MV-4-11 (cell line): Measurements from ENCODE around the gene ARHGEF26.
A peak's percentile ranks its signal among the peaks of the same experiment; 100 is the strongest.

Source experiments
- DNase-seq: peaks from one replicate; lab custom pipeline; 2025; lab: John Stamatoyannopoulos, UW

The ARHGEF26 gene

DNA sequence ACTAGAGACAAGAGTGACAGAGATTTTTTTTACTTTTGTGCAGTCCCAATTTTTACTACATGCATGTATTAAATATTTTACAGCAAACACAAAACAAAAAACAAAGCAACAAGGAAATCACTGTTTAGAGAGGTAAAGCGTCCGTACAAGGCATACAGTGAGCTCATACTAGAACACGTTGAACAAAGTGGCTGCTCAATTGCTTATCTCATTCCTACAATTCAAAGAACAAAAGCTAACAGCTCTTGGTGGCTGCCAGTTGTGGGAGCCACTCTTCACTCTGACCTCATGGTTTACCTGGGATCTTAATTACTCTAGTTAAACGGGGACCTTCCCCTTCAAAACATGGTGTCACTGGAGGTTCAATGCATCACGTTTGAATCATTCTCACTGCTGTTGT is 7.6 kb upstream of the ARHGEF26 start:
- DNase-seq, result no peak

DNA sequence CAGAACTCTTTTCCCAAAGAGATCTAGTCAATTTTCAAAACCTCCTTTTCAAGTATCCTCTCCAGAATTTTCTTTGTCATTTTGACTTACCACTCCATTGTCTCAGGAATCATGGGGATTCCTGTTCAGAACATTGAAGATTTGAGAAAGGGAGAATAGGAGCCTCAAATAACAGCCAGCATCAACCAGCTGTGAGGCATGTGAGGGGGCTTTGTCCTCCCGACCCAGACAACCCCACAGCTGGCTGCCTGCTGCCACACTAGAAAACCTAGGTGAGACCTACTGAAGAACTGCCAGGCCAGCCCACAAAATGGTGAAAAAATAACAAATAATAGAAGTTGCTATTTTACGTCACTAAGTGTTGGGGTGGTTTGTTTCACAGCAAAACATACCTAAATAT is 5.9 kb upstream of the ARHGEF26 start:
- DNase-seq, result no peak

DNA sequence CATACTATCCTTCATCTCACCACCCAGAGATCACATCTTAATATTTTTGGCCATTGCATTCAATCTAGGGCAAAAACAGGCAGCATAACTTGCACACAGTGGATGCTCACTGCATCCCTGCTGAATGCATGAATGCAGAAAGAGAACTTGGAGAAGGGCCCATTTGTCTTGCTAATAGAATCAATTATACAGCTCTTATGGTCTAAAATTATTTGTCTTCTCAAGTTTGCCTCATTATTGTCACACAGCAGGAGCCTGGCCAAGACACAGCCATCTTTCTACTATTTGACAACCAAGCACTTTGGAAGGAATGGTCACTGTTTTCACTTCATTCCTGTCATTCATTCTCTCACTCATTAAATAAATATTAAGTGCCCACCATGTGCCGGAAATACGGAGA is 1.2 kb upstream of the ARHGEF26 start:
- DNase-seq, result no peak

DNA sequence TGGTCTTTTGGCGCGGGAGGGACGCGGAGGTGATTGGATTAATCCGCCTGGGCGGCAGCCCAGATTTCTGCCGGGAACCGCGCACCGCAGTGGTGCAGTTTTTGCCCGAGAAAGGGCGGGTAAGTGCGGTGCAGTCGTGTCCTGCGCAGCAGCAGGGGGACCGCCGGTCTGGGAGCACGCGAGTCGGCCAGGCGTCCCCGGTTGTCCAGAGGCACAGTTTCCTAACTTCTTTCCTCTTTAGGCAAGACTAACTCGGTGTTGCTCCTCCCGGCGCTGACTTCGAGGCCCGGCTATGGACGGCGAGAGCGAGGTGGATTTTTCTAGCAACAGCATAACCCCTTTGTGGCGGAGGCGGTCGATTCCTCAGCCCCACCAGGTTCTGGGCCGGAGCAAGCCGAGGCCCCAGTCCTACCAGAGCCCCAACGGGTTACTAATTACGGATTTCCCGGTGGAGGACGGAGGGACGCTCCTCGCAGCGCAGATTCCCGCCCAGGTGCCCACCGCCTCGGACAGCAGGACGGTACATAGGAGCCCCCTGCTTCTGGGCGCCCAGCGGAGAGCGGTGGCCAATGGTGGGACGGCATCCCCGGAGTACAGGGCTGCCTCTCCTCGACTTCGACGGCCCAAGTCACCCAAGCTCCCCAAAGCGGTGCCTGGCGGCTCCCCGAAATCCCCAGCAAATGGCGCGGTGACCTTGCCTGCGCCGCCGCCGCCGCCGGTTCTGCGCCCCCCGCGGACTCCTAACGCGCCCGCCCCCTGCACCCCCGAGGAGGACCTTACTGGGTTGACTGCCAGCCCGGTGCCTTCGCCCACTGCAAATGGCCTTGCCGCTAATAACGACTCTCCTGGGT is 736 bp downstream of the ARHGEF26 start:
- no peak for DNase-seq

DNA sequence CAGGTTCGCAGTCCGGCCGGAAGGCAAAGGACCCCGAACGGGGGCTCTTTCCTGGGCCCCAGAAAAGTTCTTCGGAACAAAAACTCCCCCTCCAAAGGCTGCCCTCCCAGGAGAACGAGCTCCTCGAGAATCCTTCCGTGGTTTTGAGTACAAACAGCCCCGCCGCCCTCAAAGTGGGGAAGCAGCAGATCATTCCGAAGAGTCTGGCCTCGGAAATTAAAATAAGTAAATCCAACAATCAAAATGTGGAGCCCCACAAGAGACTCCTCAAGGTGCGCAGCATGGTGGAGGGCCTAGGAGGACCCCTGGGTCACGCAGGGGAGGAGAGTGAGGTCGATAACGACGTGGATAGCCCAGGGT is 1.3 kb downstream of the ARHGEF26 start:
- DNase-seq, result no peak

DNA sequence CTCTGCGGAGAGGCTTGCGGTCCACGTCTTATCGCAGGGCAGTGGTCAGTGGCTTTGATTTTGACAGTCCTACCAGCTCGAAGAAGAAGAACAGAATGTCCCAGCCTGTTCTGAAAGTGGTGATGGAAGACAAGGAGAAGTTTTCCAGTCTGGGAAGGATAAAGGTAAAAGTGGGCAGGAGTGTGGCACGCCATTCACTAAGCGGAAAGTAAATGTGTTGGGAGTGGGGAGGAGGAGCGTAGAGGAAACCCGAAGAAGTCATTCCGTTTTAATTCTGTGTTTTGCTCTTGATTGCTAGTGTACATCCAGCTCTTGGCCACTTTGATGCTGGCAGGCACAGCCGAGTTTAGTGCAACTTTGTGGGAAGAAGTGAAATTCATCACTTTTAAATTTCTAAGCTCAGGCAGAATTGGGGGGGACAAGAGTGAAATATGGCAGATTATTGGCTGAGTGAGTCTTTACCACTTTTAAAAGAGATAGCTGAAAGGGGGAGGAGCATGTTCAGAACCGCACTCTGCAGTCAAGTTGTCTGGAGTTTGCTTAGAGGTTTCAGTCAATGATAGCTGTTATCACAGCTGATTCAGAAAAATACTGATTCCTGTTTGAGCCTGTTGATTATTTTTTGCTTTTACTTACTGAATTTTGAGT is 1.8 kb downstream of the ARHGEF26 start:
- no peak for DNase-seq

DNA sequence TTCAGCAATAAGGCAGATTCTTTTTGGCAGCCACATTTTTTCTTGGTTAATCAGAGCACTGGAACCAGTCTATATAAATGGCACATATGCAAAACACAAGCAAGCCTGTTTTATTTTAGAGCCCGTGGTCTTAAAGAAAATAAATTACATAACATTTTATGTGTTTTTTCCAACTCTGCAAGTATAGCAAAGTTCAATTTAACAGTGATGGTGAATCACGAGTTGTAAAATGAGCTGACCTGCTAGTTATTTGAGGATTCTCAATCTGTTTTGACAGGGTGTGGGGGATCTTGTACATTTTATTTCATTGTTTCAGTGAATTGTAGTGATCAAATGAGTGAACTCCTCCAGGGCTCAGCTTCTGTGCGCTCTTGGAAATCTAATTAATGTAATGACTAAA is 2.7 kb downstream of the ARHGEF26 start:
- no peak for DNase-seq

DNA sequence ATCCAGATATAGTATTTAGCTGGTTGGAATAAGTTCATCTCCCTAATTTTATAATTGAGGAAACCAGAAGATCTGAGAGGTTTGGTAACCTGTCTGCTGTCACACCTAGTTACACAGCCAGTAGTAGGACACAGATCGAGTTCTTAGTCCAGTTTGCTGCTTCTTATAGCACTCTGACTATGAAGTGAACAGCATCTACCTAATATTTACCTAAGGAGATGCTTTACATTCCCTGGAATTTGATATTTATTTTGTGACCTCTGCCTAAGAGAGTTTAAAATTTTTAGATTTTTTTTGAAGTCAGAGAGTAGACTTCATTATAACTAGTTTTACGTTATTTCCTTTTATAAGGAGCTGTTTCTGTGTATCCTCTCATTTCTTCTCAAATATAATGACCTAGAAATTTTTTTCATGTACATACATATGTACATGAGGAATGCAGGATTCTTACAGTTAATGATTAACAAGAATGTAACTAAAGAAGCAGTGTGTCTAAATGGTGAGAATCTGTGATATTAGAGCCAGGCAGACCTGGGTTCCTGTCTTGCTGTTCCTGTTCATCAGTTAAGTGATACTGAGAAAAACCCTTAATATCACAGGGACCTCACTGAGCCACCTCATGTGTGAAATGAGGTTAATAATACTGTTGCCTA is 4.3 kb downstream of the ARHGEF26 start:
- DNase-seq, result no peak

DNA sequence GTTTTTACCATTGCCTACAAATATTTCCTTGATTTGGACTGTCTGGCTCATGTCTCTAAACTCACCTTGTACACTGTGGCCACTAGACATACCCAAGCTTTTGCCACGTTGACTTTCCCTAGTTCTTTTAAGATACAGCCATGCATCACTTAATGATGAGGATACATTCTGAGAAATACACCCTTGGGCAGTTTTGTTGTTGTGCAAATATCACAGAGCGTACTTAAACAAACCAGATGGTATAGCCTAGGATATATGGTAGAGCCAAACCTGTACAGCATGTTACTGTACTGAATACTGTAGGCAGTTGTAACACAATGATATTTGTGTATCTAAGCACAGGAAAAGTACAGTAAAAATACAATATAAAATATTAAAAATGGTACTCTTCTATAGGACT is 5.5 kb downstream of the ARHGEF26 start:
- DNase-seq, result no peak

DNA sequence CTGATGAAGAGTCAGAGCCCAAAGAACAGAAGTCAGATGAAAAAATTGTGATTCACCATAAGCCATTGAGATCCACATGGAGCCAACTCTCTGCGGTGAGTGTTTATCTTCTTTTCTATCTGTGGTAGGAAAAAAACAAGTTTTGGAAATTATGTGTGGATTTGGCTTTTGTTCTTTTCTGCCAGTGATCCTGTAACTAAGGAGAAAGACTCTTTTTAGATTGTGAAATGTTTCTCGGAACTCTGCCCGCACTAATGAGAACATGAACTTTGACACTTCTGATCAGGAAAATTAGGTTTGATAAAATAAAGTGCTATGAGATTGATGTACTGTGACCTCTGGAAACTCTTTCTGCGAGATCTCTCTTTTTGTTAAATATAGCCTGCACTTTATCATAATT is 8.4 kb downstream of the ARHGEF26 start:
- no peak for DNase-seq

DNA sequence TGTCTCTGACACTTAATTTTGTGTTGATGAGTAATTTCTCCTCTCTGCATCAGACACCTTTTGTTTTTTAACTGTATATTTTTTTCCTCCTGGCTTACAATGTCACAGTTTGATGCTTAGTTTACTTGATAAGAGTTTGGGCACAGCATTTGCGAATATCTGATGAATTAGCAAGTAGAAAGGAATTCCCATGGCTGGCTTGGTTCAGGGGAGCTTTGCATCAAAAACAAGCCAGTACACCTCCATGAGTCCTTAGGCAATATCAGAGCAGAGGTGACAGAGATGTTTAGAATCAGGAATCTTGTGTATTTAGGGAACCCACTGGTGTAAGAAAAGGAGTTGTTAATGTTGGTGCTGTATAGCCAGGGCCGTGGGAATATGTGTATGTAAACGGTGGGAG is 9.3 kb downstream of the ARHGEF26 start:
- DNase-seq, result no peak

DNA sequence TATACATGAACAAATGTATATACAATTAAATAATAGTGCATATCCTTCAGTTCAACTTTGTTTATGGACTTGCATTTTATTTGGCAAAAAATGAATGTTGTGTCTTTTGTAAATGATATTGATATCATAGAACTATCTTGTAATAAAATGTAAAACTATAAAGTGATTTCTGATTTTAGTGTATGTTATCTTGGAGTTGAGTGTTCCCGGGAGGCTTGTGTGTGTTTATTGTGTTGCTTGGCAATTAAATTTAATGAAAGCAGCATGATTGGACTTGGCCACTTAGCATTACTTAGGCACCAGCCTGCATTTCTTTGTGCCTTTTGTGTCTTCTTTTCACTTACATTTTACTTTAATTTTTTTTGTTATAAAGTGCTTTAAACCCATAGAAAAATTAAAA is 10.6 kb downstream of the ARHGEF26 start:
- DNase-seq, result no peak

DNA sequence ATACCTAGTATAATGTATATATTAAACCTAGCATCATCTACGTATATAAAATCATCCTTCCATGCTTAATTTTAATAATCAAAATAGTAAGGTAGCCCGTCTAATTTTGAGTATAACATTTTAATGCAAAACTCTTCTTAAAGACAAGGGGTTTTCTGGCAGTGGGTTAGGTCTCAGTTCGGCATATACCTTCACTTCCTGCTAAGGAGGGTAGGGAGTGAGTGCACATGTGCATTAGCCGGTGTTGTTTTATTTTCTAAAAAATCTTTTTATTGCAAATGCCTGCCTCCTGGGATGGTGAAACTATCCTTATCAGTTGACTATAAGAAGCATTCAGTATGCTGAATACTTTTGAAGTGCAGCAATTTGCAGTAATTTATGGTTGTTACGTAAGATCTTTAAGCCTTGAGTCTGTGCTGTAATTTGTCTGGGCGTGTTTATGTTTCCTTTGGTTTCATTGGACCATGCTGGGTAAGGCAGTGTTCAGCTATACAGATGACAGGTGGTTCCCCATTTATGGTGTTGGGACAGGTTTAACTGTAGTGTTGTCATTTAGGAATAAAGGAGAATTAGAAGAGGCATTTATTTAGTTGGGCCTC is 11.7 kb downstream of the ARHGEF26 start:
- DNase-seq, result peak; percentile 79

DNA sequence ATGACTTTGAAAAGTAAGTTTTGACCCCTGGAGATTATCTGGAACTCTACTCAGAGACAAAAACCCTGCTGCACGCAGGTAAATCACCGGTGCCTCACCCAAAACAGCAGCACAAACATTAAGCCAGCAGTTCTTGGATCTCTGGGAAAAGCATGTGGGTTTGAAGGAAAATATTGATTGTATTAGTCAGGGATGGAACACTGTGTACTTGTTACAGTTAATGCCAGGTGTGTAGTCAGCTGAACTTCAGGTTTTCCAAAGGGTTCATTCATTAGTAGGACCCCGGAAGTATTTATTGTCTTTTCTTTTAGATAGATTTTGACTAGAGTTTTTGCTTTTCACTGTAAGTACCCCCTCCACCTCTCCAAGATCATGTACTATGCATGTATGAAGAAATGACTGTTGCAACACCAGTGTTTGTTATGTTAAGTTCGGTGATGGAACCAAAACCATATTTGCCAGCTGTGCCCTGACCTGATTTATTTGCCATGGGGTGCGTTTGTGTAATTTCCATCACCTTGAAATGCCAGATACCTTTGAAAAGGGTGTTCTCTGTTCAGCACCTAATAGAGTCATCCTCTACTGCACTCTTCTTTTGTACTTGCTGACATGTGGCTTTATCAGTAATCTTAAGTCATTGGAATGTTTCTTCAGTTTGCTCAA is 14.5 kb downstream of the ARHGEF26 start:
- no peak for DNase-seq

DNA sequence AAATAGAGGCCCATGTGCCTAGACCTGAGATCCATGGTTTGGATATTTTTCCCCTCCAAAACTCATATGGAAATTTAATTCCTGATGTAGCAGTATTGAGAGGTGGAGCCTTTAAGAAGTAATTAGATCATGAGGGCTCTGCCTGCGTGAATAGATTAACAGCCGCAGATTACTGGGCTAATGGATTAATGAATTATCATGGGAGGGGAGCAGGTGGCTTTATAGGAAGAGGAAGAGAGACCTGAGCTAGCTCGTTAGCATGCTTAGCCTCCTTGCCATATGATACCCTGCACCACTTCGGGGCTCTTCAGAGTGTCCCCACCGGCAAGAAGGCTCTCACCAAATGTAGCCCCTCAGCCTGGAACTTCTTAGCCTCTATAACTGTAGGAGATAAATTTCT is 15.8 kb downstream of the ARHGEF26 start:
- DNase-seq, result no peak

DNA sequence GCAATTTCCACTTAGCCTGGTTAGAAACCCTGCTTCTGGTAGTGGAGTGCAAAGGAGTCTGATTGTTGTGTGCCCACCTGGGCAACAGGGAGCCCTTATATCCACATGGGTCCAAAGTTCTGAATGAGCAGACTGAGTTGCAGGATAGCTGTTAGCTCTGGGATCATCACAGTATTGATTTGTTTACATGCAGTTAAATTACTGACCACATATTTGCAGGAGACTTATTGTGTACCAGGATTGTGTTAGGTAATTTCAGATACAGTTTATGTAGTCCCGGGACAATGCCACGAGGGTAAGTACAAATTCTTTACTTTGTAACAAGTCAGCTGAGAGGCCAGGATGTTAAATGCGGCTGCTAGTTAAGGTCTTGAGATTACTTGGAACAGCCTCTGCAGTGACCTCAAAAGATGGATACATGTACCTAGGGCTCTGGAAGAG is 18.8 kb downstream of the ARHGEF26 start:
- no peak for DNase-seq

DNA sequence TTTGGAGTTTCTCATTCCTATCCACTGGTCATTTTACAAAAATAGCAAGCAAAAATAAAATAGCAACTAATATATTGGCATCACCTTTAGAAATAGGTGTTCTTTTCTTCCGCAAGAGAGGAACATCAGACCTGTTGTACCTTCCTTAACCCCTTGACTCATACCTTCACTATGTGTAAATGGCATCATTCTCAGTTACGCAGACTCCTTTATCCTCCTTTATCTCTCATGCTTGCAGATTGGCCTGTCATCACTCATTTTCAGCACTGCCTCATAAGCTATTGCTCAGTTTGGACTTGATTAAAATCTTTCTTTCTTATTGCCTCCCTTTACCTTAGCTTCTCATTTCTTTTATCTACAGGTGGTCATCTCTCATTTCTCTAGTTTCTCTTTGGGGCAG is 21.4 kb downstream of the ARHGEF26 start:
- no peak for DNase-seq

DNA sequence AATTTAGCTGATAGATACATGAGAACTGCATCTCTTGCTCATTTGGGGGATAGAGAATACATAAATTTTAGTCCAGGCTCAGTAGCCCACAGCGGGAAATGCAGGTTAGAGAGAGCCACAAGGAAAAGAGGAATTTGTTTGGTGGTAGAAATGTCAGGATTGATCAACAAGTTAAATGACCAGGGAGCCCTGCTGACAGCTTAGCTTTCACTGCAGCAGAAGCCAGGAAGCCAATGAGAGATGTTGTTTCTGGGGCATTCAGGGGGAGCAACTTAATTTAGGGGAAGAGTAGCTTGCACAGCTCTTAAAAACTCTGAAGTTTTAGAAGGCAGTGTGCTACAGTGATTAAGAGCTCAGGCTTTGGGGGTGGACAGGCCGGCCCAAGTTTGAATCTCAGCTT is 22.7 kb downstream of the ARHGEF26 start:
- no peak for DNase-seq

DNA sequence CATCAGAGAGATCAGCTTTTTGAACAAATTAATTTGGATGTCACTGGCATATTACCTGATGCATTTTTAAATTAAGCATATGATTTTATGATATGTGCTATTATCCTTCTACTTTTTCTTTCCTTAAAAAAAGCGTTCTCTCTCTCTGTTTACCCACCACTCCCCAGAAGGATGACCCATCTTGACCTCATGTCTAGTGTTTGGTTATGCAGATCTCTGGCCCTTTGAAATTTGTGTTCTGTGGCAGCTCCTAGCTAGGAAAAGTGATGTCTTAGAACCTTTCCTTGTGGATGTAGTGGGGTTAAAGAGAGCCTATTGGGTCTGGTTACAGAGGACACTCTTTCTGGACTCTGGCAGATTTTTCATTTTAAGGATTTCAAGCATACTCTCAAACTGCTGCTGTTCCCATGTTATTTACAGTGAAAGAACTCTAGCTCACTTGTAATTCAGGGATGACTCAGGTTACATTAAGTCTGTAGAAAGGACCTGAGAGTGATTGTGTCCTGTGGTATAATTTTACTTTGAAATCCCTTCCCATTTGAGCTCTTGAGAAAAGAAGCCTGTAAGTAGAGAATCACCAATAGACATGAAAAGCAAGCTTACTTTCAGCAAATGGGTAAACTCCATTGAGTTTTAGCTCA is 23.8 kb downstream of the ARHGEF26 start:
- DNase-seq, result no peak

DNA sequence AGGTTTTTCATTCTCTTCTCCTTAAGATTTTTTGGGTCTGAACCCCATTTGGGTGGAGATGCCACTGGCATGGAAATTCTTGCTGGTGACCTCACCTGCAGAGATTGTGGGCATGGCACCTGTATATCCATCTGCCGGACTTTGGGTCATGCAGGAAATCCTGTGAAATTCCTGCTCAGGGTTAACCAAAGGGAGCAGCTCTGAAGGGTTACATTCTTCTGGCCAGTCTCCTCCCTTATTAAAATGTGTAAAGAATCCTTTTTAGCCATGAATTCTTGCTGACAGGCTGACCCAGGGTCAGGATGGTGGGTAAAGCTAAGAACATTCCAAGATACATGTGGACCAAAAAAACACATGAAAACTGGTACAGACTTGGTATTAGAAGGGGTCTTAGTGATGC is 27.4 kb downstream of the ARHGEF26 start:
- no peak for DNase-seq

DNA sequence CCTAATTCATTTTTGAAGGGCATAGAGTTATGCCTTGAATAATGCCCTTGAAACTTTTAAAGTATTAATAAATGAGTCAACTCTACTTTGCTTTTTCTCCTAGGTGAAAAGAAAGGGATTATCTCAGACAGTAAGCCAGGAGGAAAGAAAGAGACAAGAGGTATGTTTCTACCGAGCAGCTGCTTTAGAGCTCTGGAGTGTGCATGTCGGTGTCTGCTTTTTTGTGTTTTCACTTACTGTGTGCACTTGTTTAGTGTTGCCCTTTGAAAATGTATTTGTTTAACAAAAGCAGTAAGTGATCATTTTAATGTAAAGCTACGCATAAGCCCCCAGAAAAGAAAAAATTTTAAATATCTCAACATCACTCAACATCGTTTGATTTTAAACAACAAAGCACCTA is 28.1 kb downstream of the ARHGEF26 start:
- DNase-seq, result no peak

DNA sequence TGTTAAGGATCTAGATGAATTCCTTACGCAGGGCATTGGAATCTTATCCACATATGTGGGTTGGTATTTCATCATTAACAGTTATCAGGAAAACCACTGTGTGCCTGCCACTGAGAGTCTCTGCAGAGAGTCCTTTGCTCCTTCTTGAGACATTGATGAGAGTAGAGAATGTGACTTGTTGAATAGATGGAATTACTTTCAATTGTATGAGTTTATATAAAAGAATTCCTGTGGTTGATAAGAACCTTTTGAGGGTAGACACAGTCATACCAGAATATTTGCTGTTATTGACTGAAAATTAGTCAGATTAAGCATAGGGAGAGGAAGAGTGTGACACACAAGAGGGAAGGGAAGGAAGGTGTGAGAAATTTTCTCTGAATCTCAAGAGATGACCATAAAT is 30.8 kb downstream of the ARHGEF26 start:
- DNase-seq, result no peak
